Islet precursor cell (in vitro differentiated cells): ENCODE results near the gene TRIM7.
A peak's percentile ranks its signal among the peaks of the same experiment; 100 is the strongest.
"Not testable (repeated sequence)": the region's sequence is repeated elsewhere in the genome, so short reads cannot be mapped to it uniquely, and the experiment has no call there.

ENCODE experiments used
- DNase-seq: peaks from one replicate; pipeline ENCODE4 v3.0.0-alpha.2; 2018

TRIM7 gene

GRCh38 chr5:181191526-181192336, 13.3 kb downstream of the TRIM7 start:
- DNase-seq, result peak; percentile 98

- DNase-seq, result peak; percentile 69
Measured at GRCh38 chr5:181190711-181191525, 14.1 kb downstream of the TRIM7 start.

GRCh38 chr5:181189962-181190710, 14.9 kb downstream of the TRIM7 start:
- no peak for DNase-seq

GRCh38 chr5:181189363-181189961, 15.5 kb downstream of the TRIM7 start:
- no peak for DNase-seq

- peak; percentile 89 for DNase-seq
Measured at GRCh38 chr5:181188700-181189362, 16.2 kb downstream of the TRIM7 start.

- DNase-seq, result peak; percentile 90
Measured at GRCh38 chr5:181187500-181188213, 17.3 kb downstream of the TRIM7 start.

- DNase-seq, result no peak
Measured at GRCh38 chr5:181186986-181187499, 18.0 kb downstream of the TRIM7 start.

- no peak for DNase-seq
Measured at GRCh38 chr5:181186022-181186421, 19.0 kb downstream of the TRIM7 start.

- no peak for DNase-seq
Measured at GRCh38 chr5:181185560-181185959, 19.4 kb downstream of the TRIM7 start.

GRCh38 chr5:181184845-181185216, 20.2 kb downstream of the TRIM7 start:
- DNase-seq, result no peak

GRCh38 chr5:181182651-181183050, 22.3 kb downstream of the TRIM7 start:
- DNase-seq, result no peak

- peak; percentile 87 for DNase-seq
Measured at GRCh38 chr5:181181650-181182565, 23.1 kb downstream of the TRIM7 start.

GRCh38 chr5:181177559-181177958, 27.4 kb downstream of the TRIM7 start:
- DNase-seq, result not testable (repeated sequence)

- no peak for DNase-seq
Measured at GRCh38 chr5:181176254-181176952, 28.6 kb downstream of the TRIM7 start.

GRCh38 chr5:181173420-181174342, 31.3 kb downstream of the TRIM7 start:
- DNase-seq, result peak; percentile 88

- DNase-seq, result no peak
Measured at GRCh38 chr5:181173027-181173419, 32.0 kb downstream of the TRIM7 start.

GRCh38 chr5:181171782-181172181, 33.2 kb downstream of the TRIM7 start:
- DNase-seq, result no peak

GRCh38 chr5:181170996-181171395, 34.0 kb downstream of the TRIM7 start:
- DNase-seq, result no peak
